HG03175 (cell line): Measurements from ENCODE around the gene EPHA5.

Experiments used
- ATAC-seq: cut with Tn5 transposase; IDR thresholded peaks from one replicate; pipeline ENCODE4 v1.9.1; 2021; ENCODE audit warnings: mild to moderate bottlenecking, moderate library complexity; ENCODE audit not compliant: unreplicated experiment

Gene EPHA5

GRCh38 chr4:65635051-65635821 lies 35.1 kb downstream of the EPHA5 start:
- ATAC-seq = no peak

- no peak for ATAC-seq
Measured at GRCh38 chr4:65624651-65625050, 45.6 kb downstream of the EPHA5 start.

GRCh38 chr4:65623506-65623905 lies 46.8 kb downstream of the EPHA5 start:
- ATAC-seq = no peak

GRCh38 chr4:65617416-65617815 lies 52.9 kb downstream of the EPHA5 start:
- ATAC-seq = no peak

- ATAC-seq = no peak
Measured at GRCh38 chr4:65604515-65604914, 65.8 kb downstream of the EPHA5 start.

- ATAC-seq = no peak
Measured at GRCh38 chr4:65600656-65601055, 69.6 kb downstream of the EPHA5 start.

GRCh38 chr4:65599340-65599739 lies 70.9 kb downstream of the EPHA5 start:
- no peak for ATAC-seq

GRCh38 chr4:65597697-65598096 lies 72.6 kb downstream of the EPHA5 start:
- ATAC-seq = no peak

GRCh38 chr4:65592089-65592488 lies 78.2 kb downstream of the EPHA5 start:
- ATAC-seq = no peak

- no peak for ATAC-seq
Measured at GRCh38 chr4:65589921-65590320, 80.4 kb downstream of the EPHA5 start.

- ATAC-seq = no peak
Measured at GRCh38 chr4:65589331-65589730, 81.0 kb downstream of the EPHA5 start.

- ATAC-seq = no peak
Measured at GRCh38 chr4:65580551-65580950, 89.7 kb downstream of the EPHA5 start.

GRCh38 chr4:65566473-65566872 lies 103.8 kb downstream of the EPHA5 start:
- no peak for ATAC-seq

- no peak for ATAC-seq
Measured at GRCh38 chr4:65561164-65561563, 109.1 kb downstream of the EPHA5 start.

GRCh38 chr4:65559270-65559669 lies 111.0 kb downstream of the EPHA5 start:
- no peak for ATAC-seq

- ATAC-seq = no peak
Measured at GRCh38 chr4:65552057-65552456, 118.2 kb downstream of the EPHA5 start.

- ATAC-seq = no peak
Measured at GRCh38 chr4:65550500-65550899, 119.8 kb downstream of the EPHA5 start.

GRCh38 chr4:65546882-65547416 lies 123.3 kb downstream of the EPHA5 start:
- ATAC-seq = no peak

GRCh38 chr4:65538571-65538970 lies 131.7 kb downstream of the EPHA5 start:
- no peak for ATAC-seq

- no peak for ATAC-seq
Measured at GRCh38 chr4:65535113-65535512, 135.2 kb downstream of the EPHA5 start.

- no peak for ATAC-seq
Measured at GRCh38 chr4:65521666-65522065, 148.6 kb downstream of the EPHA5 start.

GRCh38 chr4:65515646-65516045 lies 154.6 kb downstream of the EPHA5 start:
- ATAC-seq = no peak

- ATAC-seq = no peak
Measured at GRCh38 chr4:65510976-65511375, 159.3 kb downstream of the EPHA5 start.
